OCI-M1 (cell line): Measurements from ENCODE around the gene CDC20B.

Source experiments
- DNase-seq: peaks from one replicate; lab custom pipeline; 2025; lab: John Stamatoyannopoulos, UW

Gene CDC20B, protein sequence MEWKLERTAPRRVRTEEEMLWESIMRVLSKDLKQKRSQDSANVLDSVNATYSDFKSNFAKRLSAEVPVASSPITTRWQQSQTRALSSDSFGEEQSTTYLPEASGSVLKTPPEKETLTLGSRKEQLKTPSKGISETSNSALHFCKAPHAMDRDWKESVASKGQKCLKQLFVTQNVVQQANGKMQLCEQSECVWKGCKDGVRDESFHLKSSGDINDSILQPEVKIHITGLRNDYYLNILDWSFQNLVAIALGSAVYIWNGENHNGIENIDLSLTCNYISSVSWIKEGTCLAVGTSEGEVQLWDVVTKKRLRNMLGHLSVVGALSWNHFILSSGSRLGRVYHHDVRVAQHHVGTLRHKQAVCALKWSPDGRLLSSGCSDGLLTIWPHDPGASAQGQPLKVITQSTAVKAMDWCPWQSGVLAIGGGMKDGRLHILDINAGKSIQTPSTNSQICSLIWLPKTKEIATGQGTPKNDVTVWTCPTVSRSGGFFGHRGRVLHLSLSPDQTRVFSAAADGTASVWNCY

DNA sequence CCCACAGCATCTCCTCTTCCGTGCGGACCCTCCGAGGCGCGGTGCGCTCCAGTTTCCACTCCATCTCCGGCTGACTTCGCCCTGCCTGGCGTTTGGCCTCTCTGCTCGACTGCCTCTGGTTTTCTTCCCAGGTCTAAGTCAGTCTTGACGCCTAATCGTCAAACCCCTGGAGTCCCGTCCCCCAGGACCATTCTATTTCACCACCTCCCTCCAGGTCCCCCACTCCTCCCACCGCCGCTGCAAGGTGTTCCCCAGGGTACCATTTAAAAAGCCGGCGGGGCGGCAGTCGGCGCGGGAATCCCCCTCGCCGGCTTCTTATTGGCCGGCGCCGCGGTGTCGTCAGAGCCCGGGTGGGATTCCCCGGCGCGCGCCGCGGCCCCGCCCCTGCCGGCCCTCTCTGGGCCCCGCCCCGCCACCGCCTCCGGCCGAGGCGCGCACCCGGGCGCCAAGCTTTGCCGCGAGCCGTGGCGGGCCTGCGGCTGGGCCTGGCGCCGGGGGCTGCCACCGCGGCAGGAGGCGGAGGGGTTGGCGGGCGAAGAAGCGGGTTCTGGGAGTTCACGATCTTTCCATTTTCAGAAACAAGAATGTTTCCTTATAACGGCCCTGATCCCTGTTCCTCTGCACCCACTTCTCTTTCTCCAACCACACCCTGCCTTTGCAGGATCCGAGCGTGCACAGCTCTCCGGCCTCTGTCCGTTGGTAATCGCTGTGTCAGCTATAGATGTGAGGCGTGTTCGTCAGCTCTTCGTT is at the start of gene CDC20B:
Gene CDC20B (minus strand): TSS at position 241 of the 750 bp plus-strand sequence. CDS start 177 bp downstream, at position 64.
- peak; percentile 83 for DNase-seq

DNA sequence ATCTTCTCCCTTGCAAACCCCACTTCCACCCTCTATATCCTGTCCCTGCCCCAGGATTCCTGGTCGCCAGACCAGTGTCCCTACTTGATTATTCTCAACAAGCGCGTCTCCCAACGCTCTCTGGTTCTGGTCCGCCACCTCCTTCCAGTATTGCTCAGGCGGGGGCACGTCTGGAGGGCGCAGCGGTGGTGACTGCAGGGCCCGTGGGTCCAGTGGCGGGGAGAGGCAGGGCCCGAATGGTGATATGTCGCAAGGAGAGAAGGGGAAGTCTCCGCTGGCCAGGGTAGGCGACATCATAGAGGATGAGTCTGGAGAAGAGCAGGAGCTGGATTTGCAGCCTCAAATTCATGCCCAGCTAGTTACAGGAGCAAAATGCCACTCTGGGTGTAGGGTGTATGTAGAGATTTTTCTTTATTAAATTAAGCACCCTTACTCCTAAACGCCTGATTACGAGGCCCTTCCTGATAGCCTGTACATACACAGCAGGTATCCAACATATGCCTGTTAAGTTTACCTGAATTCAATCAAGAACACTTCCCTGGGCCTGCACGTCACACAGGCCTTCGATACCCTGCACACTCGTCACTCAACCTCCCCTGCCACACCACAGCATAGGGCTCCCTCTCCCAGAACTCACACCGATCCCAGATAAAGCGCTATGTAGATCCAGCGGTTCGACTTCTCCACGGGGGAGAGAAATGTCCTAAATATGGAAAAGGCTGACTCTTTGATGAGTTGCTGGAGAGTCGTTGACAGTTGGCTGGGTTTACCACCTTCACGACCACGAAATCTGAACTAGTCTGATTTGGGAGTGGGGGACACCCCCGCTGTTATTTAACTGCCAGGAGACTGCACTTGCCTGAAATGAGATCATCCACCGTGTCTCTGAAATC is 49.4 kb upstream of the CDC20B start:
- DNase-seq: no peak

DNA sequence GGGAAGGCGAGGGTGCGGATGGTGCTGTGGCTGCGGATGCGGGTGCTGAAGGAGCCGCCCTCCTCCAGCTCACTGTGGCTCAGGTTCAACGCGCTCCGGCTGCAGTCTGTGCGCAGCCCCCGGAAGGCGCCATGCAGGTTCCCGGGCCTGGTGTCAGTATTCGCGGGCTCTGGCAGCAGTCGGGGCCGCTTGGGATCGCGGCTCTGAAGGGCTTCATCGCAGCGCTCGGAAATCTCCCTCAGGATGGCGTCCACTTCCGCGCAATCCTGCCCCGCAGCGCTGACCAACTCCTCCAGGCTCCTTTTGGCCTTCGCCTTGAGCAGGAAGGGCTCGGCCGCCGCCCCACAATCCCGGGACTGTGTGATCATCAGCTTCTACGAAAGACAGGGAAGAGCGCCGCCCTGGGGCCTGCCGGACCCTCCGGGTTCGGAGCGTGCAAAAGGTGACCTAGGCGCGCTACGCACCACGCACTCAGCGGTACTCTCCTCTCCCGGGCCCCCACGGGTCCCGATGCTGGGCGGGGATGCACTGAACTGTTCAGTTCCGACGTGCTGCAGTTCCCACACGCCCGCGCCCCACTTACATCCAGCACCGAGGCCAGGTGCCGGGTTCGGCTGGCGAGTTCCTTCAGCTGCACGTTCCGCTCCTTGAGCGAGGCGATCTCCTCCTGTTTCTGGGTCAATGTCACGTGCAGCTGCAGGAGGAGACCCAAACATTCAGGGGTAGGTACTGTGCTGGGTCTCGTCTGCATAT is 47.6 kb upstream of the CDC20B start:
- no peak for DNase-seq

DNA sequence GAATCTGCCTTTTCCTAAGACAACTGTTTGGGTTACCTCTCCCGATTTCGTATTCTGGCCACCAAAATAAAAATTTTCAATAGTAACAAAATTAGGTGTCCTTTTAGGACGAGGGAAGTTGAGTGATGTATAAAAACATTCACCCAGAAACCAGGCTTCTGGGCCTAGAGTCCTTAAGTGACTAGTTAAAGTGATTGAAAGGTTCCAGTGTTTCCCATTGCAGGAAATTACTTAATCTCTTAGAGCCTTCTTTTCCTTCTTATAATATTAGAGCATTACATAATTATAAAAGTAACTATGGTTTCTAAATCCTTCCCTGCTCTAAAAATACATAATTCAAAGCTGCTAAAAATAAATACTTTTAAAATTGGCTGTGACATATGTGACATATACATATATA is 46.8 kb upstream of the CDC20B start:
- no peak for DNase-seq

DNA sequence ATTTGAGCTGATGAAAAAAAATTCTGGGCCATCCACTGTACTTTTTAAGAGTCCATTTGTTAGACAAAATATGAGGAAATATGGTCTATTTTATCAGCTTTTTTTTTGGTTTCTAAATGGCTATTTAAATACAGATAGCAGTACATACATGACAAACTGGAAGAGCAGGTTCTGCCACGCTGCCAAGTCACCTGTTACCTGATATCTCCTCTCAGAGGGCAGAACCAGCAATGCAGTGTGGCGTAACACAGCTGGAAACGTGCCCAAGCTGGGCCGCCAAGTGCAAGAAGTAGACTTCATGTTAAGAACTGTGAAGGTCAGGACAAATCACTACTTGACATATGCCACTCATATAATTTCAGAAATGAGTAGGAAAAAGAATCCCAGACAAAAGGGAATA is 46.0 kb upstream of the CDC20B start:
- no peak for DNase-seq

DNA sequence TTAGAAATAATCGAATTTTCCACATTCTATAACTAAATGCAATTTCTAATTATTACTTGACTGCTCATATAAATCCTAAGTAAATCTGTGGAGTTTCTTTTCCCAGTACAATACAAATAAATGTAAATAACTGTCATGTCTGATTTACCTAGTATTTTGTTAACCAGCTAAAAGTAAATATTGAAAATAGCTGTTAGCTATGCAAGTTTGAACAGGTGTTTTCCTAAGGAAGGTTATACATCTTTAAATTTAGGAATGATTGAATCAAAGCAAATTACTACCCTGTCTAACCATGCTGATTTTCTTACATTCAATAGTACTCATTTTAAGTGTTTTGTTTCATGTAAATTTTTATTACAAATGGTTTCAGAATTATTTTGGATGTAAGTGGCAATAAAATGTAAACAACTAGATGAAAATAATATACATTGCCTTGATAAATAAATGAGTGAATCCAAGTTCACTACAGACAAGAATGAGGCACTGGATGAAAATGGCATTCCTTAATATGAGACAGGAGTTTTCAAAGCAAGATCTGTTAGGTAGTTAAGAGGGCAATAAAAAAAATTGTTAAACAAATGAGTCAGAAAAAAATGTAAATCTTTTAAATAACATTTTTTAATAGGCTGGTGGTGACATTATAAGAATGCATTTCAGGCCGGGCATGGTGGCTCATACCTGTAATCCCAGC is 38.4 kb upstream of the CDC20B start:
- DNase-seq: no peak

DNA sequence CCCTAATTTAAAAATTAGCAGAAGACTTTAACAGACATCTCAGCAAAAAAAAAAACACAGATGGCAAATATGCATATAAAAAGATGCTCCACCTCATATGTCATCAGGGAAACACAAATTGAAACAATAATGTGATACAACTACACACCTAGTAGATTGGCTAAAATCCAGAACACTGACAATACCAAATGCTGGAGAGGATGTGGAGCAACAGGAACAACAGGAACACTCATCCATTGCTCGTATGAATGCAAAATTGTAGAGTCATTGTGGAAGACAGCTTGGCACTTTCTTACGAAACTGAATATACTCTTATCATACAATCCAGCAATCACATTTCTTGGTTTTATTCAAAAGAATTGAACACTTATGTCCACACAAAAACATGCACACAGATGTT is 32.0 kb upstream of the CDC20B start:
- DNase-seq: peak; percentile 23

DNA sequence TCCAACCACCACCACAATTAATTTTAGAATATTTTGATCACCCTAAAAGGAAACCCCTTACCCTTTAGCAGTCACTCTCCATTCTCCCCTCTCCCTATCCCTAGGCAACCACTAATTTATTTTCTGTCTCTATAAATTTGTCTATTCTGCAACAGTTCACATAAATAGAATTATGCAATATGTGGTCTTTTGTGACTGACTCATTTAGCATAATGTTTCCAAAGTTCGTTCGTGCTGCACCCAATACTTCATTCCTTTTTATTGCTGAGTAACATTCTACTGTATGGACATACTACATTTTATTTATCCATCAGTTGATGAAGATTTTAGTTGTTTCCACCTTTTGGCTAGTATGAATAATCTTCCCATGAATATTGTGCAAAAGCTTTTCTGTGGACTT is 18.2 kb upstream of the CDC20B start:
- DNase-seq: no peak

DNA sequence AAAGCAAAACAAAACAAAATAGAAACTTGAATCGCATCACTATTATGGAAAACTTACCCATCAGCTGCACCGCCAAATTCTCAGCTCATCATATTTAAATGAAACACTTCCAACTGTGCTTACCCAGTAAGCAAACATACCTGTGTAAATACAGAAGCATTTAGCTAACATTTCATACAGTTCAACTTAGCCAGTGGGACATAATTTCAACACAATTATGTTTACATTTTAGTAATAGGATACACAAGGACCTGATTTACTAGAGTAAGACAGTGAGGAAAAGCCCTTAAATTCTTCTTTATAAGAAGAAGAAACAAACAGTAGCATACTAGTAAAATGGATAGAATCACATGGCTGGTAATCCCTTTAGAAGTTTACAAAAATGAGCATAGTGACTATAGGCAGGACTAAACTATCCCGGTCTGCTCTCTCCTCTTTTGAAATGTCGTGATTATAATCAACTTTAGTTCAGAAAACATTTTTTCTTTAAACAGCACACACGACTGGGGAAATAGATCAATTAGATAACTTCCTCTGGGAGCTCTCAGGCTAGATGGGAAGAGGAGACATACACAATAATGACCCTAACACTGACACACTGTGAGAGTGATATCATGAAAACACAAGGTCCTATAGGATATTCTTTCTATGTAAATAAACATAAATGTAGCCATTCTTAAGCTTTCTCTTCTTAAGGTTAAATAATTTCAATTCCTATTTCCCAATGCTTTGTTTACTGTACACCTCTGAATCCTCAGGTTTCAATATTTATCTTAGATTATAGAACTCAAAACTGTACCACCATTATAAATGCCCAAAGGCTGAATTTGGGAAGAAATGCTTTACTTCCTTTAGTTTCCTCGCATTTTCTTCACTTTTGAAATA is 15.9 kb upstream of the CDC20B start:
- DNase-seq: no peak

DNA sequence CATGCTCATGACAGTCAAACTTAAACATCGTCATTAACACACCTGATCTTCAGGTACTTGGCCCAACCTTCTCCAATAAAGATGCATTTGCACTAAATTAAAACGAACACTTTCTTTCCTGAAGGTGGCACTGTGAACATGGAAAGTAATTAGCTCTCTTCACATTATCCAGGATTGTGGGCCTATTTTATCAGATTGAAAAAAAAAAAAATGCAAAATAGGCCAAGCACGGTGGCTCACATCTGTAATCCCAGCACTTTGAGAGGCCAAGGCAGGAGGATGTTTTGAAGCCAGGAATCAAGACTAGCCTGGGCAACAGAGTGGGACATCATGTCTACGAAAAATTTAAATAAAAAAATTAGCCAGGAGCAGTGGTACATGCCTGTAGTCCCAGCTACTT is 14.4 kb upstream of the CDC20B start:
- peak; percentile 70 for DNase-seq

DNA sequence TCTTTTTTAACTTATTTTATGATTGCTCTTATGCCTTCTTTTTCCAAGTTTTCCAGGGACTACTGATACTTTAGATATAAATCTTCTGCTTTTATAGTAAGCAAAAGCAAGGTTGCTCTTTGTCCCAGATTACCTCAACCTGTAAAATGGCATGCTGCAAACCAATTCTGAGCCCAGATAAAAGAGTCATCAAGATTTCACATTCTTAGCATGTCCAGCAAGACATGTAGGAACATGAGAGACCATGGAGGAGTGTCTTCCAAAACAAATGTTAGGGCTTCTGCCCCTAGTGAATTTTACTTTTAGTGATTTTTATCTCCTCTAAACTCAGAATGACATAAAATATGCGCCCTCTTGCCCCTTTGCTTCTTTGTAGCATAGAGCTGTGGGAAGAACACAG is 7.0 kb upstream of the CDC20B start:
- no peak for DNase-seq

DNA sequence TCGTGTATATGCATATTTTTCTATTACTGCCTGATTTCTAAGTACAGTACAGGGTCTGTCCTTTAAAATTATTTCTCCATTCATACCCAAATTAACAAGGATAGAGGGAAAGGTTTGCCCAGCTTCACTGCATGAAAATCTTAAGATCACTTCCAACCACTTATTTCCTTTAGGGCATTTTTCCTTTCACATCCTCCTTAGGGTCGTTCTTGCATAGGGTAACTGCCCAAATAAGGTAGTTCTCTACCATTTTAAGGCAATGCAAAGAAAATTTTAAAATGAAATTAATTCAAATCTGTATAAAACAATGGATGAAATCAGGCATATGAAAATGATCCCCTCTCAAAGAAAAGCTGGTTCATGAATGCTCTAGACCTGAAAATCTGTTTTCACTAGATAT is 4.1 kb upstream of the CDC20B start:
- DNase-seq: no peak

DNA sequence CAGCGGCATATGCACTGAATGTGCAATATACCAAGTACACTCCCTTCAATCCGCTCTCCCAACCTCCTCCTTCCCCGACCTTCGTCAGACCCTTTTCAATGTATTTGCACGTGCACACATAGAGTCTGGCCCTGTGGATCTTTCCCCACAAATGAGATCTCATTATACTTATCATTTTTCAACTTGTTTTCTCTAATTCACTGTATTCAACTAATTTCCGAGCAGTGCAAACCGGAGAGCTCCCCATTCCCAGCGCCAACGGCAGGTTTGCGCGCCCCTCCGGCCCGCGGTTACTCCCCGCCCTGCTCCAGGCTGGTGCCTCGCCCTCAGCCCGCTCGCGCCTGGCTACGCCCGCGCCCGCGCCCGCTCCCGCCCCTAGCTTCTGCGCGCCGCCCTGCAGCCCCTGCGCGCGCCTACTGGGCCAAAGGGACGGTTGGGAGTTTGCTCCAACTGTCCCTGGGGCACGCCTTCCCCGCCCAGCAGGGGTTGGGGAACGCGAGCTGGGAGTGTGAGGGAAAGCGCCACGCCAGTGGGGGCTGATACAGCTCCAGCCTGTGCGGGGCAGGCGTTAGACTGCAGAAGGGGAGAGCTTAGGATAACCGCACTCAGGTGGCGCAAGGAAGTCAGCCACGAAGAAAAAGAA is 3.3 kb upstream of the CDC20B start:
- peak; percentile 69 for DNase-seq

DNA sequence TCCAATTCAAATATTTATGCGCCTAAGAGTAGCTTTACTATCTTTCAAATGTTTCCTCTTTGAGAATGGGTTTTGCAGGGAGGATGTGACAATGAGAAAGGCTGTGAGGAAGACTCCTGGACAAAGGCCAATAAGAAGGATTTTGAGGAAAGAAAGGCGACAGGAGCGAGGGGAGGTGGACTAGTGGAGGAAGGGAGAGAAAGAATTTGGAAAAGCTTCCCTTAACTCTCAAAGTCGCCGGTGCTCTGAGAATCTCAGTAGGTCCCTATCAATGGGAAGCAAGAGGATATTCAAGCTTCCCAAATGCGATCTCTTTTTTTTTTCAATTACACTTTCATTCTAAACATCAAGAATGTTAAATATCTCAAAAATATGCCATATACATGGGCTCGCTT is 2.8 kb upstream of the CDC20B start:
- no peak for DNase-seq

DNA sequence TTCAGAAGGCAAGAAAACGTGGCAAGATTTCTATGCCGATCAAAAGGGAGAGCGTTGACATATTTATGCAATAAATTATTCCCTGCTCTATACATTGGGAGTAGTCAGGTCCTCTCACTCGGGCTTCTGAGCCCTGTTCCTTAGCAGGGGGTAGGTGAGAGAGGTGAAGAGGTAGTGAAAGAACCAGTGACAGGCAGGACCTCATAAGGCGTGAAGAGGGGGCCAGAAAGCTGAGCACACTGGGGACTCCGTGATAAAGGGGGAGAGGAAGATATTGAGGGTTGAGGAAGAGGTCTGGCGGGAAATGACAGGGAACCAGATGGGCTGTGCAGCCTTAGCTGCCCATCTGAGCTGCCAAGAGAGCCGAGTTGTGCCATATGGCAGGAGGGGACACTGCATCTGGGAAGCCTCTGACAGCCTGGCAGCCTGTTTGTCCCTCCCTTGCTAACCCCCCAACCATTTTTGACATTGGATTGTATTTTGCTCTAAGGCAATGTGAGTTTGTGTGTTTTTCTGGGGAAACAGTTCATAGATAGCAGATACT is 782 bp upstream of the CDC20B start:
- no peak for DNase-seq

DNA sequence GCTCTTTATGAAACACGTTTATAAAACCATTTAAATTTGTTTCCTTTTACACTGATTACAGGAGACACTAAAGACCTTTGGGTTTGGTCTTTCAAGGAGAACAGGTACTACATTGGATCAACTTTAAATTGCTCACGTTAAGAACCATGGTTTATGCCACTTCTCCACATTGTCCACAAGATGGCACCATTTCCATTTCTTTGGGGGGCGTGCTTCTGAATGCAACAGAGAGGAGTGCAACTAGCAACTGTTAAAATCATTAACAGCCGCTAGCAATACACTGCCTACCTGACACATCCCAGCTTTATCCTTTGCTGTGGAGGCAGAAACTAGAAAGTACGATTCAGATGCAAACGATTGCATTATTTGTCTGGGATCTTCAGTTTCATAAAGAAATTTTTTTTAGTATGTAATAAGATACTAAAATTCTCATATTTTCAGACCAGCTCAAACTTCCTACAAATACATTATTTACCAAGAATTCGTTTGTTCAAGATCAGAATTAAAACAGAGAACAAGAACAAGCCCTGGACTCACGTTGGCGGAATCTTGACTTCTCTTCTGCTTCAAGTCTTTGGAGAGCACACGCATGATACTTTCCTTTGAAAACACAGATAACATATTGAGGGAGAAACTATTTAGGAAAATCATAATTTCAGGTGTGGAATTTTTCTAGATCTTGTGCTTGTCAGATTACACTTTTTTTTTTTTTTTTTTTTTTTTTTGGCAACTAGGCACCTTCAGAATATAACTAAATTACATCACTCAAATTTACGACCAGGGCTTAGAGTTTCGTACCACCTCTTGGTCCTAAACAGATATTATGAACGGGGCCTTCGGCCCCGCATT is 702 bp downstream of the CDC20B start:
- peak; percentile 88 for DNase-seq

DNA sequence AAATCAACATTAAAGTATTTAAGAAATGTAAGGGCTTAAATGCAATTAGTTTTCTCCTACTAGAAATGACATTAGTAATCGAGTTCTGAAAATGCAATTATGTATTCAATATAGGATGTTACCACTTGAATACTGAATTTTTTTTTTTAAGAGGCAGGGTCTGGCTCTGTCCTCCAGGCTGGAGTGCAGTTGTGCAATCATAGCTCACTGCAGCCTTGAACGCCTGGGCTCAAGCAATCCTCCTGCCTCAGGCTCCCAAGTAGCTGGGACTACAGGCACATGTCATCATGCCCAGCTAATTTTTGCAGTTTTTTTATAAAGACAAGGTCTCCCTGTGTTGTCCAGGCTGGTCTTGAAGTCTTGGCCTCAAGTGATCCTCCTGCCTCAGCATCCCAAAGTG is 1.5 kb downstream of the CDC20B start:
- no peak for DNase-seq

DNA sequence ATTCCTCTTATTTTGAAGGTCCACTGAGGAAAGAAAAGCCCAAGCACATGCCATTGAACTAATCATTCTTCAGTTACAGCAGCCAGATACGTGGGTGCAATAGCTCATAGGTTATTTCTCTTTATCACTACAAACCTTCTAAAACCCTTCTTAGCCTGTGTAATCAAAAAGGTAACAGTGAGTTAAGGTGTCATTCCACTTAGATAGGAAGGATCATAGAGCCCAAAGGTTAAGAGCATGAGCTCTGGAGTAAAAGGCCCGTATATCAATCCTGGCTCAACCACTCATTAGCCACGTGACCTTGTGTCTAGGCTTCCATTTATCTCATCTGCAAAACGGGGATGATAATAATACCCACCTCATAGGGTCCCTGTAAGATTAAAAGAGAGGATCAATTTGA is 10.3 kb downstream of the CDC20B start:
- DNase-seq: no peak
